Amniotic epithelial cell (primary cell): Measurements from ENCODE around the gene HYAL3.
A peak's percentile ranks its signal among the peaks of the same experiment; 100 is the strongest.

Experiments
- DNase-seq: peaks from one replicate; pipeline ENCODE4 v3.0.0-alpha.2; 2010; ENCODE audit warnings: low read depth

The HYAL3 gene

DNA sequence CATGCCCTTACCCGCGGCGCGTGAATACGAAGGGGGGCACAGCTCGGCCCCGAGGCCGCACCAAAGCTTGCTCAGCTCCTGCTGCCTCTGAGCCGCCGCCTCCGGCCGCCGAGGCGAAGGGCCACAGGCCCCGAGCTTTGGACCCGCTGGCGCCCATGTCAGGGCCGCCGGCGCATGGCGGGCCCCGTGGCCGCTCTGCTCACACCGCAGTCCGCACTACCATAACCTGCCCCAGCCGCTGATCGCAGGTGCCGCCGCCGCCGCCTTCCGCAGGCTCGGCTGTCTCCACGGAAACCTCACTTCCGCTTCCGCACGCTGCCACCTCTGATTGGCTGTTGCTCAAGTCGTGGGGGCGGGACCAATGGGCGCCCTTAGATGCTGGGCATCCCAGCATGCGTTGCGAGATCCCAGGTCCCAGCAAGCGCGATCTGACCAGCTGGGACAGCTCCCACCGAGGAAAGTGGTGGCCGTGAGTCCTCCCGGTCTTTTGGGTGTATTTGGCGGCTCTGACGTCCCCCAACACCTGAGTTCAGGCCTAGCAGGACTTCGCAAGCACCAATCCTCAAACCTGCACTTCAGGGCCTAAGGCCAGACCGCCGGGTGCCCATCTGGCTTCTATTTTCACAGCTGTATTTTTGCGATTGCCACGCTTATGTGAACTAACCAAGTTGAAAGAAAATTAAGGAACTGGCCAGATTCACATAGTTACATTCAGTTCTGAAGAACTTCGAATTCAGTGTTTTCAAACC lies 28.9 kb upstream of the HYAL3 start, which contains the start of gene TUSC2:
Gene TUSC2 (minus strand): TSS at position 281 of the 749 bp plus-strand sequence. CDS start 124 bp downstream, at position 157.
- peak; percentile 90 for DNase-seq

- DNase-seq: no peak
Observed at GRCh38 chr3:50327129-50327528, 27.9 kb upstream of the HYAL3 start.

GRCh38 chr3:50326182-50326541 lies 27.0 kb upstream of the HYAL3 start:
- DNase-seq: no peak

- no peak for DNase-seq
Observed at GRCh38 chr3:50325497-50326181, 26.4 kb upstream of the HYAL3 start.

DNA sequence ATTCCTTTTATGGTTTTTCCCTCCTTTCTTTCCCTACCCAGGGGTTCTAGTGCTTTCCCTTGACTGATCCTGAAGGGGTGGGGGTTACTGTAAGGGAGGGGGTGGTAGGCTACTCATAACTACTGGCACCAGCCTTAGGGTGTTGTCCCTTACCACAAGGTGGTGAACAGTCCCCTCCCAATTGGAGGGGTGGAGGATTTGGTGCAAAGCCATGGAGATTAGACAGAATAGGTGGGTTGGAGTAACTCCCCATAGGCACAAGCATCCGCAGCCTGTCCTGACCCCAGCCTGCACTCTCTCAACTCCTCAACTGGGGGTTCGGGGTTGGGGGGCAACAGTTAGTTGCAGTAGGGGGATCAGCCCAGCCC lies 25.9 kb upstream of the HYAL3 start:
- no peak for DNase-seq

DNA sequence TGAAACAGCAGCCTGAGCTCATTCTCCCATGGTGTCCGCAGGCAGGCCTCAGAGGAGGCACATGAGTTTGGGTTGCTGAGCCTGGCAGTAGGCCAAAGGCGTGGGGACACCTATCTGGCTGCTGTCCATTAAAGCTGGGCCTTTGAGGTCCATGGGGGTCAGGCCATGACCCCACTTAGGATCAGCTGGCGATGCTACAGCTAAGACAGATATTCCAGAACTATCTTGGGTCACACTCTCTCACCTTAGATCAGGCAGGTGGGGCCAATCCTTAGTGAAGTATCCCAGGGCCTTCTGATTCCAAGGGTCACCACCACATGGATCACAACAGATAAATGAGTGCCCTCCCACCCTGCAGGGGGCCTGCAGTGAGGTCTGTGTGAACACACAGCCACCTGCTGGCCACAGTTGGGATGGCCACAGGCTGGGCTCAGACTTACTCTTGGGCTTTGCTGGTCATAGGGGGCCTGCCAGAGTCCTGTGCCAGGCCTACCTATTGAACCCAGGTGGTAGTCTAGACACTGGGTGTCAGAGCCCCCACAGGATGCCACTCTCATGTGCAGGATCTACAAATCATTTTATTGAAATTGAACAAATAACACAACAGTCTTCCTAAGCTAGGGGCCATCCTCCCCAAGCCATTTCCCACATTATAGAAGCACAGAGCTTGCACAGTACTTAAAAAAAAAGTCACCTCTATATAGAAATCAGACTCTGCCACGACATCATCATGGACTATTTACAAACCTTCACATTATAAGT lies 25.3 kb upstream of the HYAL3 start:
- DNase-seq: peak; percentile 52

GRCh38 chr3:50323614-50324199 lies 24.5 kb upstream of the HYAL3 start:
- DNase-seq: no peak

DNA sequence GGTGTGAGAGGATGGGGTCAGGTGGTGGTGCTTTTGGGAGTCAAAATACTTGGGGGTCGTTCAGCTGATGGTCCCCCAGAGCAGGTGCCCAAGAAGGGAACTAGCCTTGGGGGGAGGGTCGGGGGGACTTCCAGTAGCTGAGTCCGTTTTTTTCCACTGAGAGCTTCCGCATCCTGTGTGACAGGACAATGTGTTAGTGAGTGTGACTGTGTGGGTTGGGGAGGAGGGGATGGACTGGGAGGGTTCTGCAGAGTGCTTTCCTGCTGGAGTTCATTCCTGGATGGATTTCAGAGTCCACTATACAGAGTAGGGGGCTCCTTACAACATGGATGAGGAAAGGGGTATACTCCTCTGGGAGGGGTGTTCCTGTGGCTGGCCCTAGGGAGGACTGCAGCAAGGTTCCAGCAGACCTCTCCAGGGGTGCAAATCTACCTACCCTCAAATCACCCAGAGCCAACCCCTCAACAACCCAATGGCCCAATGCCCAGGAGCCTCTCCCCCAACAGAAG lies 23.9 kb upstream of the HYAL3 start:
- DNase-seq: no peak

DNA sequence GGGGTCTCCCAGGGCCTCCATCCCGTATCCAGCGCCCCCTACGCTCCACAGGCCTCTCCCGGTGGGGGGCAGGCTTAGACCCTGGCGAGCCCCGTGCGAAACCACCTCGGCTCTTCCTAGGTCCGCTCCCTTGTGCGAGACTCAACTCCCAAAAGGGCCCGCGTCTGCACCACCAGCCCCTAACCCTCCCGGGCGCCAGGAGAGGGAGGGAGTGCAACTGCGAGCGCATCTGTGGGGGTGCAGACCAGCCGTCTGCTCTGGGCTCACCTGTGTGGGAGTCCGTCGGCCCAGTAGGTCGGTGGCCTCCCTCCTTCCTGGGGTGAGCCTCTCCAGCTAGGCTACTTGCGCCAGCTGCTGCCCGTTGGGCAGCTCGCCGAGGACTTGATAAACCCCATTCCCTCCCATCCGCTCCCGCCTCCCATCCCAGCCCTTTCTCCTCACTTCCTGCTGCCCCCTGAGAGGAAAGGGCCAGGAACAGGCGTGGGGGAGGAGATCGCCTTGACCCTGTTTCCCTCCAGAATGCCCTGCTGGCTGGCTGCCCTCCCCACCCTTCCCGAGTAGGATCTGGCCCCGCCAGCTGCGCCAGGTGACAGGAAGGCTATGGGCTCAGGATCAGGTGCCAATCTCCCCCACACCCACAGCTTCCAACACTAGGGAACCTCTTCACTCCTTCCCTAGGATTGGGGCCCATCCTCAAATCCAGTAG lies 23.3 kb upstream of the HYAL3 start, which contains the start of gene HYAL2:
Gene HYAL2 (minus strand): TSS at position 360 of the 706 bp plus-strand sequence. CDS start 2,256 bp downstream, outside the sequence.
- no peak for DNase-seq

- no peak for DNase-seq
Observed at GRCh38 chr3:50322115-50322385, 22.8 kb upstream of the HYAL3 start.

DNA sequence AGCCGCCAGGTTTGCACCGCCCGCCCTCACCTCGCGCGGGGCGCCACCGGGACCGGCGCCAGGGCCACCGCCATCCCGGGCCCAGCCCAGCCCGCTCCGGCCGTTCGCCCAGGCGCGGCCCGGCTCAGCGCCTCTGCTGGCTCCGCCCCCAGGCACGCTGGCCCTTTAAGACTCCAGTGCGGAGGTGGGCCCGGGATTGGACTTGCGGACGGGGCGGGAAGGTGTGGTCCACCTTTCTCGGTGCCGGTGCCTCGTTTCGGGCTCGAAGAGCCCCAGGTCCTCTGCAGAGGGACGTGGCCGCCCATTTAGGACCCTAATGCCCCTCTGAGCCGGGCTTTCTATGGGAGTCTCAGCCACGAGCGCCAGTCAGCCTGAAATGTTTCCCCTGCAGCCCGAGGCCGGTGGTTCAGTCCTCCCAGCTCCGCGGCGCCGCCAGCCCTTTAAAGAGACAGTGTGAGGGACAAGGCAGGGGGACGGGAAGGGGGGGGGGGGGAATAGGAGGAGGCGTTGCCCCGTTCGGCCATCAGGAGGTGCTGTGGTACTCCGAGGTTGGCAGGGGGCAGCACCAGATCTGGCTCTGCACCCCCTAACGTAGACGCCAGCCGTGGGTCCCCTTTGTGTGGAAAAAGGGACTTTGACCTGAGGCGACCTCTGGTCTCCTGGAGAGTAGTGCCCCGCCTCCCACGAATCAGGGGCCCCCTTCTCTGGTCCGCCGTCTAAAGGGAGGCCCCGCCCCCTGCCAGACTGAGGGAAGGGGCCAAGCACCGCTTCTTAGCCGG lies 22.3 kb upstream of the HYAL3 start:
- DNase-seq: peak; percentile 84

DNA sequence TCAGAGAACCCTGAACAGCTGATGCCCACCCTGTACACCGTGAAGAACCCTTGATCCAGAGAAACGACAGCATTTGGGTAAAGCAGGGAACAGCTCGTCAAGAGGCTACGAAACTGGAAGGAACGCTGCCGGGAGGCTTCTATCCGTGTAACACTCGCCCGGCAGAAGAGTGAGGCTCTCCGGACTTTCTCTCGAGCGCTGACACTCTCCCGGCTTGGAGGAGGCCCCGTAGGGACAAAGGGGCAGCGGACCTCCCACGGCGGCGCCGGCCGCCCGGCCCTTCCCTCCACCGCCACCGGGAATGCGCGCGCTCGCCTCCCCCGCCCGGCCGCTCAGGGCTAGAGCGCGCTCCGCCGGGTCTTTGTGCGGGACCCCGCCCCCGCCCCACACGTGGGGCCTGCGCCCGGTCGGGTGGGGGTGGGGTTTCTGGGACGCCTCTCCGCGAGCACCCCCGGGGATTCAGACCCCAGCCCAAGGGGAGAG lies 21.7 kb upstream of the HYAL3 start:
- DNase-seq: peak; percentile 61

GRCh38 chr3:50319894-50320625 lies 20.9 kb upstream of the HYAL3 start:
- DNase-seq: no peak

- DNase-seq: no peak
Observed at GRCh38 chr3:50319181-50319893, 20.1 kb upstream of the HYAL3 start.

DNA sequence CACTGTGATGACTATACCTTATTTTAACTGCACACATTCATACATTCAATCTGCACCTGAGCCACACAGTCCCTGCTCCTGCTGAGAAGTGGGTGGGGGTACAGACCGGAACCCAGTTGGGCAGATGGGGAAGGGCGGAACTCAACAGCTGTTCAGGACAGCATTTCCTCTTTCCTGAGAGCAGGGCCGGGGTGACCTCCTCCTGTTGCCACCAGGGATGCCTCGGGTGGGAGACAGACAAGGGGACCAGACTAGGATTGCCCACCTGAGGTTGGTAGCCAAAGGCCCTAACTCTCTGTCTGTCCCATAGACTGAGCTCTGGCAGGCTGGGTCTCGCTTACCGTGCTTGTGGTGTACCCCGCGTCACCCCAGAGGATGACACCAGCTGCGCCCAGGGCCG lies 19.4 kb upstream of the HYAL3 start:
- DNase-seq: no peak

DNA sequence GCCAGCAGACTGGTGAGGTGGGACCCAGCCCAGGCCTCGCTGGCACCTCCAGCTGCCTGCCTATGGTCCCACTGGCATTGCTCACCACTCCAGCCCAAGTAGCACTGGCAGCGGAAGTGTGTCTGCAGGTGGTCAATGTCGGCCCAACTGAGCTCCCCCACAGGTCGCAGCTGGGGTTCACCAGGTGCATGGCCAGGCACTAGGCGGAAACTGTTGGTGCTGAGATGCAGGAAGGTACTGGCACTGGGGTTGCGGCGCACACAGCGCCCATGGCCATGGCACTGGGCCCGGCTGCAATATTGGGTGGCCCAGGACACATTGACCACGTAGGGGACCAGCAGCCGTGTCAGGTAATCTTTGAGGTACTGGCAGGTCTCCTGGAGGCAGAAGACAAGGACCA lies 19.0 kb upstream of the HYAL3 start:
- DNase-seq: no peak

- DNase-seq: no peak
Observed at GRCh38 chr3:50317300-50317699, 18.1 kb upstream of the HYAL3 start.

DNA sequence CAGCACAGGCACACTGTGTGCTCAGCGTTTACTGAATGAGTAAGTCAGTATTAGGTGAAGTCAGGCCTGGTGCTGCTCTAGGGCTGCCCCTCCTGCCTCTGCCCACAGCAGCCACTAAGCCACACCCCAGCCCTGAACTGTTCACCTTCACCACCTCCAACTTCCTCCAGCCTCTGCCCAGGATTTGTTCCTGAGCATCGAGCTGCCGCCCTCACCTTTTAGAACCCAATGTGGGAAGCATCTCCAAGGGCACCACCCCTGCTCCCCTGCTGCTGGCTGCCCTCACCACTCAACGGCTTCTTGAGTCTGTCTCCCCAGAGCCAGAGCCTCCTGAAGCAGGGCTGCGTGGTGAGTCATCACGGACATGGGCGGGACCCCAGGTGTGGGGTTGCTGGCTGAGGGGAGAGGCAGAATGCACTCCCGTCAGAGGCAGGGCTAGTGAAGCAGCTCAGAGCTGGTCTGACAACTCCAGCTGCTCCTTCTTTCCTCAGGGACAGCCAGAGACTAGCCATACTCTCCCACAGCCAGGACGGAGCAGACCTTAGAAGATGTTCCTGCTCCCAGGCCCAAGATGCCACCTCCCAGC lies 17.5 kb upstream of the HYAL3 start:
- peak; percentile 67 for DNase-seq

DNA sequence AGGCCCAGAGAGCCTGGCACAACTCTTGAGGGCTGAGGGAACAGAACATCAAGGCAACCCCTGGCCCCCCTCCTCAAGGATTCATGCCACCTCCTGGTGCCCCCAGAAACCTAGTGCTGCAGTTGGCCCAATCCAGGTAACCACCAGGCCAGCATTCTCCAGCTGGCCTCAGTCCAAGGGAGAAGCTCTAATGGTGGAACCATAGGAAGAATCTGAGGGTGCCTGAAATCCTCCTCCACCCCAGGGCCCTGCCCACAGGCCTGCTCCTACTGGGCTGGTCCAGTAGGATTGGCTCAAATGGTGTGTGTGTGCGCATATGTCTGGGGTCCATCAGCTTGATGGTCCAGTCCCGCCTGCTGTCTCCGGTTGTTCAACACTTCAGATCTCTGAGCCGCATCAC lies 15.6 kb upstream of the HYAL3 start:
- no peak for DNase-seq
